GM12878 (cell line): Measurements from ENCODE around the gene RPLP1. TPM values are rescaled to one million over a fixed set of nuclear protein-coding genes. Genes with fewer than 3 reads are reported as not detected.

Experiments
- ATAC-seq: fragments of 200-7000 bp; cut with Tn5 transposase; 3 replicates; pipeline ENCODE4 v1.9.1; 2020; ENCODE audit warnings: mild to moderate bottlenecking, moderate library complexity
- BruUV-seq: library from RNA; stranded (reverse); fragments of 400-500 nt; replicated peaks from 2 replicates; lab custom pipeline; 2021; lab: Mats Ljungman, UMichigan
- CTCF ChIA-PET: fragments of 300-600 bp; sonication (Branson Sonifier 250); formaldehyde crosslinking; extraction: SDS; loops from one replicate; lab custom pipeline; 2021; ENCODE audit warnings: inconsistent platforms; lab: Yijun Ruan, JAX
- POLR2A ChIA-PET: fragments of 350-600 bp; formaldehyde crosslinking; extraction: SDS; loops from one replicate; lab custom pipeline; 2021; ENCODE audit warnings: inconsistent platforms; lab: Charles Lee
- RAD21 ChIA-PET: fragments of 300-600 bp; sonication (Branson Sonifier 250); formaldehyde crosslinking; loops from one replicate; lab custom pipeline; 2023; ENCODE audit warnings: antibody characterized with exemption; ENCODE audit not compliant: unreplicated experiment; lab: Charles Lee
- SMC1A ChIA-PET: fragments of 300-600 bp; sonication (Branson Sonifier 250); formaldehyde crosslinking; loops from one replicate; lab custom pipeline; 2023; ENCODE audit not compliant: unreplicated experiment, uncharacterized antibody; lab: Charles Lee
- DNase-seq: peaks from one replicate; pipeline ENCODE4 v3.0.0-alpha.2; 2011; ENCODE audit warnings: low read depth, low spot score
- FAIRE-seq: peaks from 3 replicates; lab custom pipeline; 2011; peaks lifted over from hg19 to GRCh38; lab: Jason Lieb, UNC
- H2AFZ ChIP-seq: 2 replicates; pipeline ENCODE4 v1.6.0; 2011; ENCODE audit warnings: low read depth, low read length, control low read depth; ENCODE audit not compliant: control insufficient read depth
- H3K27ac ChIP-seq: 2 replicates; pipeline ENCODE4 v1.5.1; 2011; ENCODE audit warnings: control low read depth; ENCODE audit not compliant: control insufficient read depth, insufficient read depth
- H3K27me3 ChIP-seq, 2 experiments: replicated peaks in 1 of 2; 2 replicates each; pipeline versions ENCODE4 v1.6.0 to v1.6.1; 2011; ENCODE audit warnings: low read length in 1 of 2; ENCODE audit not compliant: control insufficient read depth in 2 of 2, insufficient read depth in 2 of 2
- H3K36me3 ChIP-seq, 2 experiments: 2 replicates each; pipeline ENCODE4 v1.5.1; 2011; ENCODE audit warnings: low read length in 1 of 2; ENCODE audit not compliant: control insufficient read depth in 2 of 2, insufficient read depth in 2 of 2
- H3K4me1 ChIP-seq: 2 replicates; pipeline ENCODE4 v1.6.1; 2011; ENCODE audit warnings: mild to moderate bottlenecking, low read length, moderate library complexity, mixed read lengths; ENCODE audit not compliant: control insufficient read depth, insufficient read depth
- H3K4me2 ChIP-seq: 2 replicates; pipeline ENCODE4 v1.6.0; 2011; ENCODE audit warnings: control low read depth; ENCODE audit not compliant: control insufficient read depth, insufficient read depth
- H3K4me3 ChIP-seq: fragments of 200-600 bp; sonication (generic); 2 replicates; pipeline ENCODE4 v1.5.1; 2016
- H3K79me2 ChIP-seq: 2 replicates; pipeline ENCODE4 v1.6.0; 2011; ENCODE audit warnings: low read length; ENCODE audit not compliant: control insufficient read depth, insufficient read depth
- H3K9ac ChIP-seq: 2 replicates; pipeline ENCODE4 v1.8.0; 2011; ENCODE audit warnings: low read length, control low read depth, mixed read lengths; ENCODE audit not compliant: control insufficient read depth, insufficient read depth
- H3K9me3 ChIP-seq: replicated peaks from 3 replicates; pipeline ENCODE4 v1.5.1; 2011; ENCODE audit warnings: mild to moderate bottlenecking, low read length; ENCODE audit not compliant: control insufficient read depth, insufficient read depth
- H4K20me1 ChIP-seq: 2 replicates; pipeline ENCODE4 v1.6.0; 2011; ENCODE audit not compliant: control insufficient read depth, insufficient read depth
- CBX5 ChIP-seq: sonication (generic); IDR thresholded peaks from 2 replicates; pipeline ENCODE4 v1.6.1; 2016; ENCODE audit warnings: low read depth, moderate library complexity, mild to moderate bottlenecking, inconsistent platforms
- JUND ChIP-seq: IDR thresholded peaks from 2 replicates; pipeline ENCODE4 v1.6.1; 2012; ENCODE audit warnings: low read depth, mild to moderate bottlenecking, low read length, improper control_type of control experiment, moderate library complexity
- MTA2 ChIP-seq: fragments of 450-650 bp; IDR thresholded peaks from 2 replicates; pipeline ENCODE4 v1.6.1; 2016; ENCODE audit warnings: low read depth, mild to moderate bottlenecking, moderate library complexity
- RFX5 ChIP-seq: IDR thresholded peaks from 2 replicates; pipeline ENCODE4 v1.6.1; 2011; ENCODE audit warnings: low read depth, low read length, improper control_type of control experiment
- SPI1 ChIP-seq: IDR thresholded peaks from 2 replicates; pipeline ENCODE4 v1.6.1; 2011; ENCODE audit warnings: low read depth, mild to moderate bottlenecking, low read length, moderate library complexity, borderline replicate concordance; ENCODE audit not compliant: insufficient read depth
- TBL1XR1 ChIP-seq: IDR thresholded peaks from 2 replicates; pipeline ENCODE4 v1.6.1; 2012; ENCODE audit warnings: low read depth, low read length, improper control_type of control experiment
- ZZZ3 ChIP-seq: IDR thresholded peaks from 2 replicates; pipeline ENCODE4 v1.6.1; 2011; ENCODE audit warnings: low read depth; ENCODE audit not compliant: control insufficient read depth, insufficient read length
- whole genome bisulfite sequencing: methylation state at CpG from one replicate; pipeline ENCODE4 v1.1.6; 2016; ENCODE audit warnings: low lambda C conversion rate; ENCODE audit not compliant: insufficient replicate concordance, insufficient coverage; ENCODE audit errors: missing lambda C conversion rate; 5-methylcytosine and 5-hydroxymethylcytosine counted together
- in situ Hi-C: fragments of 300-500 bp; cut with MboI; formaldehyde crosslinking; loops from 9 replicates; pipeline ENCODE4 v1.14.3; 2018; ENCODE audit warnings: mixed read lengths
- intact Hi-C: fragments of 100-400 bp; cut with micrococcal nuclease; formaldehyde crosslinking; loops from one replicate; pipeline ENCODE4 v1.14.2; 2022; ENCODE audit not compliant: unreplicated experiment
- polyA plus RNA-seq, 11 experiments: library from polyadenylated mRNA; depleted of rRNA in 4 of 11; unstranded in 6 of 11; stranded (reverse) in 5 of 11; fragments of >200 nt; fragmentation: Nextera tagmentation in 4 of 11; fragmentation: Illumina TruSeq in 1 of 11; extraction: Ambion mirVana in 4 of 11; extraction: Trizol in 1 of 11; gene quantifications; 1 replicate in 1 of 11; 2 replicates in 10 of 11; pipeline versions ENCODE4 v1.2.1 to v1.2.3, GENCODE V29; 2011 to 2016; ENCODE audit warnings: inconsistent platforms in 2 of 11, missing spikeins in 2 of 11, low read depth in 1 of 11
- total RNA-seq, 4 experiments: library from RNA; depleted of rRNA in 3 of 4; stranded (reverse); fragments of >200 nt in 3 of 4; fragmentation: Illumina TruSeq in 1 of 4; extraction: Trizol in 1 of 4; gene quantifications; 2 replicates each; pipeline versions ENCODE4 v1.2.1 to v1.2.3, GENCODE V29; 2013 to 2021
- TF ChIP-seq, protein P1 (sequence below): IDR thresholded peaks from 2 replicates; pipeline ENCODE4 v1.6.1; 2012; ENCODE audit warnings: mild to moderate bottlenecking, low read depth, low read length
- TF ChIP-seq, protein P2 (sequence below): fragments of 450-650 bp; IDR thresholded peaks from 2 replicates; pipeline ENCODE4 v1.6.1; 2018; ENCODE audit warnings: borderline replicate concordance, mild to moderate bottlenecking; ENCODE audit not compliant: partially characterized antibody

RPLP1 gene
- total and polyA plus RNA-seq, 10 of the 15 experiments (the other 5 are each of a cell fraction or from before 2014, with no cell fraction given) = 217 to 3,098 (median 1,664) TPM

DNA sequence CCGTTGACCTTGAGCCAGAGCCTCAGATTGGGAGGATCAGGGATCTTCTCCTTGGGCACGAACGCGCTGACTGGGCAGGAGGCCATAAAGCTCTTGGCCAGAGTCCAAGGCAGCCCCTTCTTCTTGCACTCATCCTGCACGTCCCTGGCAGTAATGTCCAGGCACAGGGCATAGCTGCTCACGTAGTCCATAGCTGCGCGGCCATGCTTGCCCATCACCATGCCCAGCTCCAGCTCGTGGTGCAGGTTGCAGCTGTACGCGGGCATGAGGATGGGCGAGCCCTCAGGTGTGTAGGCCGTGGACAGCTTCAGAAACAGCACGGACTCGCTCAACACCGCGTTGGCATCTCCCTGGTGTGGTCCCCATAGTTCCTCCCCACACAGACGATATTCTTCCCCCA, 17.9 kb upstream of the RPLP1 start:
- POLR2A ChIA-PET = no interaction called here
- RAD21 ChIA-PET = no interaction called here
- BruUV-seq = no TSS peak
- no peaks in the 10 kb centered on the region for H3K79me2 ChIP-seq
- DNase-seq (no peak), FAIRE-seq (no peak), ATAC-seq (no peak)
- over 99% methylated on average over 18 of the region's 18 CpGs for WGBS
- H3K36me3 ChIP-seq = peaks cover 10 to 29% of the 10 kb centered on the region in 2 experiments
- no peaks in the 10 kb centered on the region for H3K27me3 ChIP-seq
- in situ Hi-C loops (no loop called here), intact Hi-C loops (no loop called here)
- H4K20me1 ChIP-seq = no peaks in the 10 kb centered on the region
- H3K9me3 ChIP-seq = no peaks in the 10 kb centered on the region
- no peaks in the 10 kb centered on the region for H3K4me1 ChIP-seq
- SMC1A ChIA-PET = no interaction called here
- no peak for TF ChIP-seq TBL1XR1
- TF ChIP-seq RFX5 = no peak
- no peak for TF ChIP-seq CBX5
- TF ChIP-seq, protein P1, sequence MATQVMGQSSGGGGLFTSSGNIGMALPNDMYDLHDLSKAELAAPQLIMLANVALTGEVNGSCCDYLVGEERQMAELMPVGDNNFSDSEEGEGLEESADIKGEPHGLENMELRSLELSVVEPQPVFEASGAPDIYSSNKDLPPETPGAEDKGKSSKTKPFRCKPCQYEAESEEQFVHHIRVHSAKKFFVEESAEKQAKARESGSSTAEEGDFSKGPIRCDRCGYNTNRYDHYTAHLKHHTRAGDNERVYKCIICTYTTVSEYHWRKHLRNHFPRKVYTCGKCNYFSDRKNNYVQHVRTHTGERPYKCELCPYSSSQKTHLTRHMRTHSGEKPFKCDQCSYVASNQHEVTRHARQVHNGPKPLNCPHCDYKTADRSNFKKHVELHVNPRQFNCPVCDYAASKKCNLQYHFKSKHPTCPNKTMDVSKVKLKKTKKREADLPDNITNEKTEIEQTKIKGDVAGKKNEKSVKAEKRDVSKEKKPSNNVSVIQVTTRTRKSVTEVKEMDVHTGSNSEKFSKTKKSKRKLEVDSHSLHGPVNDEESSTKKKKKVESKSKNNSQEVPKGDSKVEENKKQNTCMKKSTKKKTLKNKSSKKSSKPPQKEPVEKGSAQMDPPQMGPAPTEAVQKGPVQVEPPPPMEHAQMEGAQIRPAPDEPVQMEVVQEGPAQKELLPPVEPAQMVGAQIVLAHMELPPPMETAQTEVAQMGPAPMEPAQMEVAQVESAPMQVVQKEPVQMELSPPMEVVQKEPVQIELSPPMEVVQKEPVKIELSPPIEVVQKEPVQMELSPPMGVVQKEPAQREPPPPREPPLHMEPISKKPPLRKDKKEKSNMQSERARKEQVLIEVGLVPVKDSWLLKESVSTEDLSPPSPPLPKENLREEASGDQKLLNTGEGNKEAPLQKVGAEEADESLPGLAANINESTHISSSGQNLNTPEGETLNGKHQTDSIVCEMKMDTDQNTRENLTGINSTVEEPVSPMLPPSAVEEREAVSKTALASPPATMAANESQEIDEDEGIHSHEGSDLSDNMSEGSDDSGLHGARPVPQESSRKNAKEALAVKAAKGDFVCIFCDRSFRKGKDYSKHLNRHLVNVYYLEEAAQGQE = no peak
- no peak overlapping the region for H3K4me2 ChIP-seq
- no peak overlapping the region for H2AFZ ChIP-seq
- CTCF ChIA-PET = no interaction called here
- H3K9ac ChIP-seq = no peak overlapping the region
- H3K27ac ChIP-seq = no peak overlapping the region
- H3K4me3 ChIP-seq = no peak overlapping the region

DNA sequence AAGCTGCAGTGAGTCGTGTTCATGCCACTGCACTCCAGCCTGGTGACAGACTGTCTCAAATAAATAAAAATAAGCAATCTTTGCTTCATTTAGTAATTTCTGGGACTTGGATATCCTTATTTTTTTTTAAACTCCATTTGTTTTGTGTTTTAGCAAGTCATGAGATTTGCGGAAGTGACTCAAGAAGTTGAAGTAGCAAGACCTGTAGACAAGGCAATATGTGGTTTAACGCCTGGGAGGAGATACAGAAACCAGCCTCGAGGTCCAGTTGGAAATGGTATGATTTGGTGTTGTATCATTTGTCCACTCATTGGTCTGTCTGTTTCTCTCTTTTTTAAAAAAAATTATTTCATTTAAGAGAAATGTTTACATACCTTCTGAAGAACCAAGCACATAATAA, 16.6 kb upstream of the RPLP1 start:
- BruUV-seq = no TSS peak
- H3K4me3 ChIP-seq = no peak overlapping the region
- POLR2A ChIA-PET = no interaction called here
- no peak for FAIRE-seq
- H3K79me2 ChIP-seq = no peaks in the 10 kb centered on the region
- no peak overlapping the region for H3K27ac ChIP-seq
- 93% methylated on average over 4 of the region's 4 CpGs for WGBS
- no peak for ATAC-seq
- RAD21 ChIA-PET = no interaction called here
- DNase-seq = no peak
- H3K9me3 ChIP-seq = no peaks in the 10 kb centered on the region
- intact Hi-C loops = no loop called here
- no peak overlapping the region for H2AFZ ChIP-seq
- H3K9ac ChIP-seq = no peak overlapping the region
- TF ChIP-seq SPI1 (no peak), ZZZ3 (no peak), MTA2 (no peak), JUND (no peak)
- TF ChIP-seq, protein P2, sequence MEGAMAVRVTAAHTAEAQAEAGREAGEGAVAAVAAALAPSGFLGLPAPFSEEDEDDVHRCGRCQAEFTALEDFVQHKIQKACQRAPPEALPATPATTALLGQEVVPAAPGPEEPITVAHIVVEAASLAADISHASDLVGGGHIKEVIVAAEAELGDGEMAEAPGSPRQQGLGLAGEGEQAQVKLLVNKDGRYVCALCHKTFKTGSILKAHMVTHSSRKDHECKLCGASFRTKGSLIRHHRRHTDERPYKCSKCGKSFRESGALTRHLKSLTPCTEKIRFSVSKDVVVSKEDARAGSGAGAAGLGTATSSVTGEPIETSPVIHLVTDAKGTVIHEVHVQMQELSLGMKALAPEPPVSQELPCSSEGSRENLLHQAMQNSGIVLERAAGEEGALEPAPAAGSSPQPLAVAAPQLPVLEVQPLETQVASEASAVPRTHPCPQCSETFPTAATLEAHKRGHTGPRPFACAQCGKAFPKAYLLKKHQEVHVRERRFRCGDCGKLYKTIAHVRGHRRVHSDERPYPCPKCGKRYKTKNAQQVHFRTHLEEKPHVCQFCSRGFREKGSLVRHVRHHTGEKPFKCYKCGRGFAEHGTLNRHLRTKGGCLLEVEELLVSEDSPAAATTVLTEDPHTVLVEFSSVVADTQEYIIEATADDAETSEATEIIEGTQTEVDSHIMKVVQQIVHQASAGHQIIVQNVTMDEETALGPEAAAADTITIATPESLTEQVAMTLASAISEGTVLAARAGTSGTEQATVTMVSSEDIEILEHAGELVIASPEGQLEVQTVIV = no peak
- TF ChIP-seq, all 136 proteins: peak for 0
- Histone ChIP-seq H3K4me2 (no peak overlapping the region), H4K20me1 (no peaks in the 10 kb centered on the region), H3K27me3 (no peaks in the 10 kb centered on the region), H3K4me1 (no peaks in the 10 kb centered on the region), H3K36me3 (peaks cover 10 to 34% of the 10 kb centered on the region in 2 experiments)
- in situ Hi-C loops = no loop called here
- ChIA-PET SMC1A (no interaction called here), CTCF (interaction anchor here (1.1 to 2.7 kb wide), 2 partner anchors 21 to 27 kb away, joined by 3 to 8 read pairs; no protein-coding TSS in a partner anchor)
